Vagina (tissue), 2 donors: ENCODE results near the gene CLEC6A.

ENCODE experiments used
- CTCF ChIP-seq, 3 experiments: fragments of 450-650 bp in 2 of 3; fragments of 200-600 bp in 1 of 3; sonication (generic) in 1 of 3; IDR thresholded peaks; one replicate each; pipeline ENCODE4 v1.5.1; 2017 to 2019; ENCODE audit warnings: antibody characterized with exemption in 3 of 3, mild to moderate bottlenecking in 2 of 3, moderate library complexity in 2 of 3
- POLR2A ChIP-seq, 2 donors: fragments of 450-650 bp; IDR thresholded peaks; one replicate each; pipeline ENCODE4 v1.6.1; 2017; ENCODE audit warnings: antibody characterized with exemption in 2 of 2, mild to moderate bottlenecking in 2 of 2, moderate library complexity in 2 of 2
- POLR2AphosphoS5 ChIP-seq, 2 donors: sonication (generic); formaldehyde crosslinking; IDR thresholded peaks; one replicate each; pipeline ENCODE4 v1.9.0; 2017; ENCODE audit warnings: antibody characterized with exemption in 2 of 2, mild to moderate bottlenecking in 2 of 2, low read depth in 1 of 2; ENCODE audit not compliant: insufficient read depth in 1 of 2

GRCh38 chr12:8491646-8492530 lies 36.1 kb downstream of the CLEC6A start:
- TF ChIP-seq CTCF (IDR thresholded peaks at IDR 0.05) (no peak), POLR2A (IDR thresholded peaks at IDR 0.05) (no peak), POLR2AphosphoS5 (IDR thresholded peaks at IDR 0.05; ENCODE audit: insufficient read depth in 1 of 2, low read depth in 1 of 2) (no peak)
